Adrenal gland (tissue), 12 donors: Measurements from ENCODE around the gene PHF21A. TPM values are rescaled to one million over a fixed set of nuclear protein-coding genes. Genes with fewer than 3 reads are reported as not detected.

Source experiments
- DNase-seq, 7 donors: peaks; one replicate each; pipeline ENCODE4 v3.0.0-alpha.2; 2019 to 2020
- H3K27ac ChIP-seq, 5 donors: fragments of 200-600 bp; sonication (generic) in 4 of 5; 1 replicate in 3 of 5; 2 replicates in 2 of 5; pipeline versions ENCODE4 v1.5.1 to v1.8.0; 2016 to 2020; ENCODE audit warnings: mild to moderate bottlenecking in 1 of 5
- H3K27me3 ChIP-seq: fragments of 200-600 bp; 2 replicates; pipeline ENCODE4 v1.8.0; 2021
- H3K36me3 ChIP-seq, 2 donors: fragments of 200-600 bp; replicated peaks in 1 of 2; 1 replicate in 1 of 2; 2 replicates in 1 of 2; pipeline versions ENCODE4 v1.5.1 to v1.8.0; 2018 to 2022
- H3K4me1 ChIP-seq, 2 donors: fragments of 200-600 bp; replicated peaks in 1 of 2; 1 replicate in 1 of 2; 2 replicates in 1 of 2; pipeline versions ENCODE4 v1.5.1 to v1.8.0; 2018 to 2021
- H3K4me3 ChIP-seq, 4 donors: fragments of 200-600 bp; sonication (generic) in 3 of 4; one replicate each; pipeline ENCODE4 v1.5.1; 2016 to 2018
- H3K9me3 ChIP-seq, 3 donors: fragments of 200-600 bp; sonication (generic) in 1 of 3; replicated peaks in 1 of 3; 1 replicate in 2 of 3; 2 replicates in 1 of 3; pipeline versions ENCODE4 v1.5.1 to v1.8.0; 2016 to 2021
- POLR2A ChIP-seq, 2 donors: fragments of 450-650 bp; IDR thresholded peaks; one replicate each; pipeline ENCODE4 v1.6.1; 2017; ENCODE audit warnings: antibody characterized with exemption in 2 of 2, mild to moderate bottlenecking in 2 of 2, moderate library complexity in 1 of 2
- WGBS, 4 donors: extraction: QIAGEN DNeasy Blood & Tissue Kit in 2 of 4; methylation state at CpG; one replicate each; pipeline versions ENCODE4 v1.1.5 to v1.1.7; 2013 to 2017; 5-methylcytosine and 5-hydroxymethylcytosine counted together
- intact Hi-C, 2 donors: fragments of 100-400 bp; cut with DNase I; formaldehyde crosslinking; loops; one replicate each; pipeline versions ENCODE4 v1.14.1 to v1.15.0; 2022 to 2023
- polyA plus RNA-seq, 3 donors: library from polyadenylated mRNA; stranded (reverse); fragments of 200-250 nt in 2 of 3; fragments of 350-450 nt in 1 of 3; fragmentation: Illumina TruSeq in 1 of 3; extraction: RNeasy Lipid Tissue Mini Kit (QIAGEN cat#74804) in 1 of 3; gene quantifications; one replicate each; pipeline ENCODE4 v1.2.3, GENCODE V29; 2013 to 2014
- total RNA-seq, 9 donors: library from RNA; depleted of rRNA in 4 of 9; stranded (reverse); fragments of >200 nt in 4 of 9; fragments of 120-200 nt in 1 of 9; fragmentation: NEBNext Ultra II Directional in 1 of 9; extraction: Animal tissue kit (Norgen Biotek cat#: 25700) in 1 of 9; gene quantifications; one replicate each; pipeline versions ENCODE4 v1.1.0 to v1.2.4, GENCODE V29; 2013 to 2023
- TF ChIP-seq, protein P1 (sequence below), 6 experiments: fragments of 450-650 bp in 4 of 6; fragments of 200-600 bp in 2 of 6; sonication (generic) in 1 of 6; IDR thresholded peaks; 1 replicate in 5 of 6; 2 replicates in 1 of 6; pipeline versions ENCODE4 v1.5.1 to v1.8.0; 2016 to 2021; ENCODE audit warnings: antibody characterized with exemption in 6 of 6, mild to moderate bottlenecking in 2 of 6, moderate library complexity in 1 of 6
- donor health status: healthy with polysubstance abuse.
- donor health status: Bipolar disorder and iron deficiency.
- donor health status: DM: yes; HTN: yes; CAD: no.
- donor health status: DM: no; HTN: no; CAD: no.
- donor health status: DM: no; HTN: no; CAD: no.
- donor health status: DM: yes; HTN: yes; CAD: no.

Gene PHF21A
- total and polyA plus RNA-seq, 12 donors = 28.4 to 85.1 (median 40.0) TPM

DNA sequence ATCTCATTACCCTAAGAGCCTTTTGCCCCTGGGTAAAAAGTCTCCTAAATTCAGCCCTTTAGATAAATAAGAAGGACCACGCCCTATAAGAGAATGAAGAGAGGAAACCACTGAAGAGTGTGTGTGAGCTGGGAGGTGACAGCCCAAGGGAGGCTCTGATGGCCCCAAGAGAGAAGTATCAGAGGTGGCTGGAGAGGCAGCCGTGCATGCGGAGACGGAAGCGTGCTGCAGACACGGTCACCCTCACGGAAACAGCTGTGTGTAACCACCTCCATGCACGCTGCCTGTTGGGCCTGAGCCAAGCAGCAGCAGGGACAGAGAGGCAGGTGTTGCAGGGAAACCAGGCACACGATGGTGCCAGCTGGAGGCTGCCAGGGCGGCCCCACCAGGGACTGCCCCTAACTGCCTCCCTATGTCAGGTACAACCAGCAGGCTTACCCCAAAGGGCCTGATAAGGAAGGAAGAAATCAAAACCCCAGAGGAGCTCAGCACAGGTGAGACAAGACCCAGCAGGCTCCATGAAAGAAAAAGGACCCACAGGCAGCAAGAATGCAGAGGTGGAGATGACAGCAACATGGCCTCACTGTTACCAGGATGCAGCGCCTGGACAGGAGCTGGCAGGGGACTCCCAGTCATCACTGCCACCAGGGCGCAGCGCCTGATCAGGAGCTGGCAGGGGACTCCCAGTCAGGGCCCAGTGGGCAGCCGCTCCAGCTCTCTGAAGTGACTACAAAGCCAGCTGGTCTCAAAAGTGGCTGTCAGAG is 191.0 kb downstream of the PHF21A start:
- no peaks in the 10 kb centered on the region for H3K27me3 ChIP-seq
- peak in 4 of 7 donors; percentile 20 to 66 (median 28) for DNase-seq
- TF ChIP-seq, protein P1, sequence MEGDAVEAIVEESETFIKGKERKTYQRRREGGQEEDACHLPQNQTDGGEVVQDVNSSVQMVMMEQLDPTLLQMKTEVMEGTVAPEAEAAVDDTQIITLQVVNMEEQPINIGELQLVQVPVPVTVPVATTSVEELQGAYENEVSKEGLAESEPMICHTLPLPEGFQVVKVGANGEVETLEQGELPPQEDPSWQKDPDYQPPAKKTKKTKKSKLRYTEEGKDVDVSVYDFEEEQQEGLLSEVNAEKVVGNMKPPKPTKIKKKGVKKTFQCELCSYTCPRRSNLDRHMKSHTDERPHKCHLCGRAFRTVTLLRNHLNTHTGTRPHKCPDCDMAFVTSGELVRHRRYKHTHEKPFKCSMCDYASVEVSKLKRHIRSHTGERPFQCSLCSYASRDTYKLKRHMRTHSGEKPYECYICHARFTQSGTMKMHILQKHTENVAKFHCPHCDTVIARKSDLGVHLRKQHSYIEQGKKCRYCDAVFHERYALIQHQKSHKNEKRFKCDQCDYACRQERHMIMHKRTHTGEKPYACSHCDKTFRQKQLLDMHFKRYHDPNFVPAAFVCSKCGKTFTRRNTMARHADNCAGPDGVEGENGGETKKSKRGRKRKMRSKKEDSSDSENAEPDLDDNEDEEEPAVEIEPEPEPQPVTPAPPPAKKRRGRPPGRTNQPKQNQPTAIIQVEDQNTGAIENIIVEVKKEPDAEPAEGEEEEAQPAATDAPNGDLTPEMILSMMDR (IDR thresholded peaks at IDR 0.05) = no peak
- no peak for TF ChIP-seq POLR2A (IDR thresholded peaks at IDR 0.05)
- H3K4me3 ChIP-seq = no peak overlapping the region
- WGBS, 4 donors = 67 to 85% (median 77%) methylated on average over 10 to 14 of the region's 14 CpGs
- no peaks in the 10 kb centered on the region for H3K9me3 ChIP-seq
- H3K4me1 ChIP-seq = peaks cover 0 to 7% of the 10 kb centered on the region in 2 donors
- intact Hi-C loops = no loop called here
- H3K36me3 ChIP-seq = peaks cover 0 to 28% of the 10 kb centered on the region in 2 donors
- H3K27ac ChIP-seq = peak overlapping the region in 1 of 5 donors; percentile 77

DNA sequence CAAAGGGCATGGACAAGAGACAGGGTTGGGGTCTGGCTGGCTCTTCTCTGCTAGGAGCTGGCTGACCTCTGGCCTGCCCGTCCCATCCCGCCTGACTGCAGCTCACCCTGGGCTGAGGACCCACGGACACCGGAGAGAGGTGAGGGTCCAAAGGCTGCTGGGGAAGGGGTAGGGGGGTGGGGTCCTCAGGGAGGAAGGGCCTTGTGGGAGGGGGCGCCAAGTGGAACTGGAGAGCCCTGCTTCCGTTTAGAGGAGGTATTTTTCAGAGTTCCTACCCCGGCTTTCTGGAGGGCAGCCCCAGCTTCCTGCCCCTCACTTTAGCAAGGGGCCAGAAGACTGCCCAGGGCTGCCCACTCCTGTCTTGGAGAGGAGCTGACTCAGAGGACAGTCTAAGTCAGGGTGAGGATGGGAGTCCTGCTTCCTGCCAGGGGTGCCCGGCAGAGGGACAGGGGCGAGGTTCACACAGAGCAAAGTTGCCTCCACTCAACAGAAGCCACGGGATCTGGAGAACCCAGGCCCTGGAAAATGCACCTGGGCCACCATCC is 191.7 kb downstream of the PHF21A start:
- Histone ChIP-seq H3K36me3 (peaks cover 0 to 21% of the 10 kb centered on the region in 2 donors), H3K9me3 (no peaks in the 10 kb centered on the region), H3K4me3 (no peak overlapping the region), H3K27ac (no peak overlapping the region), H3K27me3 (no peaks in the 10 kb centered on the region), H3K4me1 (peaks cover 0 to 7% of the 10 kb centered on the region in 2 donors)
- TF ChIP-seq, protein P1 (IDR thresholded peaks at IDR 0.05) = no peak
- WGBS, 4 donors = 78 to 84% (median 80%) methylated on average over 4 to 10 of the region's 10 CpGs
- intact Hi-C loops = no loop called here
- DNase-seq = peak in 2 of 7 donors; percentile 20 to 42

DNA sequence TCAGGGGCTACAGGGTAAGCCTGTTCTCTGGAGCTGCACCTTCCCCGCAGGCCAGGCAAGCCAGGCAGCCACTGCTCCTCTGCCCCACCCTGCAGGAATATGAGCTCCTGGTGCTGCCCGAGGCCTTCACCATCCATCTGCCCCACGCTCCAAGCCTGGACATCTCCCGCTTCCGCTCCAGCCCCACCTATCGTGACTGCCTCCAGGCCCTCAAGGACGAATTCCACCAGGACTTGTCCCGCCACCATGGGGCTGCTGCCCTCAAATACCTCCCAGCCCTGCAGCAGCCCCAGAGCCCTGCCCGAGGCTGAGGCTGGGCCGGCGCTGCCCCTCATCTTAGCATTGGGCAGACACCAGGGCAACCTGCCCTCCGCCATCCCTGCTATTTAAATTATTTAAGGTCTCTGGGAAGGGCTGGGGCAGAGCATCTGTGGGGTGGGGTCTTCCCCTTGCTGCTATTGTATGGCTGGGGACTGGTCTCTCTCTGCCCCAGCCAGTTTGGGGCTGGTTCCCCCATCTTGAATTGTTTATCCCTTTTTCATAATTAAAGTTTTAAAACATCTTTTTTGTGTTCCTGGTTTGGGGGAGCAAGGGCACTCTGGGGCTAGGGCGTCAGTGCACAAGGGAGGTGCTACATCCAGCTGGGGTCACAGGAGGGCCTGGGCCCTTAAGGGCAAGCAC is 192.6 kb downstream of the PHF21A start:
- H3K4me1 ChIP-seq = peaks cover 0 to 7% of the 10 kb centered on the region in 2 donors
- DNase-seq = peak in 5 of 7 donors; percentile 45 to 67 (median 60)
- H3K36me3 ChIP-seq = peaks cover 0 to 12% of the 10 kb centered on the region in 2 donors
- intact Hi-C loops = no loop called here
- TF ChIP-seq POLR2A (IDR thresholded peaks at IDR 0.05) = no peak
- TF ChIP-seq, protein P1 (IDR thresholded peaks at IDR 0.05) = no peak
- WGBS, 4 donors = 54 to 95% (median 70%) methylated on average over 2 to 13 of the region's 13 CpGs
- no peaks in the 10 kb centered on the region for H3K27me3 ChIP-seq
- no peak overlapping the region for H3K27ac ChIP-seq
- no peak overlapping the region for H3K4me3 ChIP-seq
- no peaks in the 10 kb centered on the region for H3K9me3 ChIP-seq

DNA sequence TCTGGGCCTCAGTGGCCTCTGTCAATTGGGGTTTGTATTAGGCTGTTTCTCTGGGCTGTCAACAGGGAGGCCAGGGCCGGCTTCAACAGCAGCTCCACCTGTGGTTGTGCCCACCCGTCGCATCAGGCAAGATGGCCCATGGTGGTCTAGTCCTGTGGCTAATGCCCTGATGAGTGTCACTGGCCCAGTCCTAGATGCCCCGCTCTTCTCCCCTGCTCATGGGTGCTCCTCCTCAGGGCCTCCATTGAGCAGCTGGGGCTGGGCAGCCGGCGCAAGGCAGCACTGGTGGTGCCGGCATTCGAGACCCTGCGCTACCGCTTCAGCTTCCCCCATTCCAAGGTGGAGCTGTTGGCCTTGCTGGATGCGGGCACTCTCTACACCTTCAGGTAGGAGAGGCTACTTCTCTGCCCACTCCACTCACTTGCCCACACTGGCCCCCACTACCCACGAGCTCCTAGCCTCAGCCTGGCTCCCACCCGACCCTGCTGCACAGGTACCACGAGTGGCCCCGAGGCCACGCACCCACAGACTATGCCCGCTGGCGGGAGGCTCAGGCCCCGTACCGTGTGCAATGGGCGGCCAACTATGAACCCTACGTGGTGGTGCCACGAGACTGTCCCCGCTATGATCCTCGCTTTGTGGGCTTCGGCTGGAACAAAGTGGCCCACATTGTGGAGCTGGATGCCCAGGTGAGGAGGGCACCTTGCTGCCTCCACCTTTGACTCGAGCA is 193.4 kb downstream of the PHF21A start:
- 91 to 94% (median 92%) methylated on average over 23 to 27 of the region's 27 CpGs for WGBS, 4 donors
- Histone ChIP-seq H3K4me1 (peaks cover 0 to 12% of the 10 kb centered on the region in 2 donors), H3K27me3 (no peaks in the 10 kb centered on the region), H3K4me3 (no peak overlapping the region), H3K27ac (no peak overlapping the region), H3K36me3 (peaks cover 0 to 4% of the 10 kb centered on the region in 2 donors), H3K9me3 (no peaks in the 10 kb centered on the region)
- intact Hi-C loops = no loop called here
- DNase-seq = peak in 2 of 7 donors; percentile 13 to 48
- no peak for TF ChIP-seq POLR2A (IDR thresholded peaks at IDR 0.05)
- TF ChIP-seq, protein P1 (IDR thresholded peaks at IDR 0.05) = no peak
